NCI-H345 (cell line): ENCODE measurements around the gene IMPACT.

ENCODE experiments used
- DNase-seq: peaks from one replicate; lab custom pipeline; 2025; lab: John Stamatoyannopoulos, UW

Gene IMPACT

DNA sequence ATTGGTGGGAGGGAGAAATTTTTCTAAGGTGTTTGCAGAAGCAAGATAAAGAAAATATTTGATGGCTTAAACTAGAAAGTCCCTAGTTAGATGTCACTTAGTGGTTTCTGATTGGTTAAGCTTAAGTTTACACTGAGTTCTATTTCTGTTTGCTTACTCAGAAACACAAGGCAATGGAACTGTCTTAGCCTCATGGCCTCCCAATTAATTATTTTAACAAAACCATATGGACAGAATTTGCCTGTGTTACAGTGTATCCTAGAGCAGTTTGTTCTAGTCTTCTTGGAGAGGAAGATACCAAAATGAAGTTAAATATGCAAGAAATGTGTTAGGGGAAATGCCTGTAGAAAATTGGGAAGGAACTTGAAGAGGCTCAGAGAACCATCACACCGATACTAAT lies 4.6 kb upstream of the IMPACT start:
- no peak for DNase-seq

DNA sequence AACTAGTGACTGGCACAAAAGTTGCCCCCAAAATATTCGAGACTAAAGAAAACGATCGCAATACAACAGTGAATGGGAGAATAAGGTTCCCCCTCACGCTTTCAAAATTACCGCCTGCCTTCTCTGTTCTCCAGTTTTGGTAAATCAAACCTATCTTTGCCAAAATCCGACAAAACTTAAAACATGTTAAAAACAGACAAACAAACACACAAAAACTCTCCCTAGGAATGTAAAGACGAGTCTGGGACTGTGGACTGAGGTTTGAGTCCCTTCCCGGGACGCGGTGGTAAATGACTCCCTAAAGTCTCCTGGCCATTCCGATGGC lies 435 bp upstream of the IMPACT start:
- no peak for DNase-seq

DNA sequence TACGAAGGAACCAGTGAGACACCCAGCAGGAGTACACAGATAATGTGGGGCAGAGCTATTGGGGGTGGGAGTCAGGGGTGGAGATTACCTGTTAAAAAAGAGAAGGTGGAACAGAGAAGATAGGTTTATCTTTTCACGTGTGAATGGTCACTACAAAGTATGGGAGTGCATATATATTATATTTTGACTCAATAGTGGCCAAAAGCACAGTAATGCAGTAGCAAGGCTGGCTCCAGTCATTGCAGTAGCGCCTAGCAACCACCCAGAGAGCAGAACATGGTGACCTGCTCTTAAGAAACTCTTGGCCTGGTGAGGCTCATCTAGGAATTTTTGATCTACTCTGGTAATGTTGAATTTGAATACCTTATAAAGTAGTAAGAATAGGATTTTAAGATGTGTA lies 1.0 kb downstream of the IMPACT start:
- DNase-seq: no peak

DNA sequence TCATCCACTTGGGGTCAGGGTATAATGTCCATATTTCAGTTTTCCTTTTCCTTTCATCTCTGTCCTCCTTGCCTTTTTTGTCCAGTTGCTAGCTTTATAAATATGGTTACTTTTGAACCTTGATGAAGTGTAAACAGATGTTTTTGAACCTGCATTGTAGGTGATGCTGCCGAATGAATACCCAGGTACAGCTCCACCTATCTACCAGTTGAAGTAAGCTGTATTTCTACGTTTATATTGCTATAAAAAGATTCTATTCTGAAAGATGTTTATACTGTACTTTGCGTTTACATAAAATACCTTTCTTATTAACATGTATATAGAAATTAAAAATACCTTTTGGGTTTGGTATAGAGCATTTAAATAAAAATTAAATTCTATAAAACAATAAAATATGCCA lies 2.2 kb downstream of the IMPACT start:
- DNase-seq: no peak

DNA sequence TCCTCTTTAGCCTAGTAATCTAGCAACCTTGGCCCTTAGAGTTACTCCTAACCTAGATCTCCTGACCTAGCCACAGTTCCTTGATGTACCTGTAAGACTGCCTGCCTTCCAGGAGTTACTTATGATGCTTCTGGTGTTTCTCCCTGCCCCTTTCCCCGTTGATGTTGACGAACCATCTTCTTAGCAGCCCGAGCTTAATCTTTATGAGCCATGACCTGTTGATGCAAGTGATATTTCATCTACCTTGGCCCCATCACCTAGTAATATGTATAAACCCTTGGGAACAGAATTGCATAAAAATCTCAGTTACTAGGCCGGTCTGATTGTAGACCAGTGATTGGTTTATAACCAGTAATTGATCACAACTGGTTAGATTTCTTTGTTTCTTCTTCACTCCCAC lies 2.7 kb downstream of the IMPACT start:
- no peak for DNase-seq

- DNase-seq: no peak
These were observed 6.1 kb downstream of the IMPACT start for GRCh38 chr18:24432618-24433017.

GRCh38 chr18:24436939-24437338 lies 10.5 kb downstream of the IMPACT start:
- DNase-seq: no peak

- no peak for DNase-seq
These were observed 17.4 kb downstream of the IMPACT start for GRCh38 chr18:24443870-24444269.

GRCh38 chr18:24446453-24446852 lies 20.0 kb downstream of the IMPACT start:
- no peak for DNase-seq

- DNase-seq: no peak
These were observed 20.6 kb downstream of the IMPACT start for GRCh38 chr18:24446953-24447538.

DNA sequence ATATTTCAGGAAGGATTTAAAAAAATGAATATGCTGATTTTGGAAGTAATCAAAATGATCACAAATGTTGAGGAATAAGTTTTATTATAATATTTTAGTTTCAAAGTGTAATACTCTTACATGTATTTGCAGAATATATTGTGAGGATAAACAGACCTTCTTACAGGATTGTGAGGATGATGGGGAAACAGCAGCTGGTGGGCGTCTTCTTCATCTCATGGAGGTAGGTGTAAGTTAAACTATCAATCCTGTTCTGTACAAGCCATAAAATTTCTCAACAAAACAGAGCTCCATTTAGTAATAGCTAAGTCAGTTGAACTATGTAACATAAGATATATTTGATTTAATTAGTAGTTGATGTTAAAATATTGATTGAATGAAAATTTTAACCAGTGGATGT lies 21.5 kb downstream of the IMPACT start:
- no peak for DNase-seq

DNA sequence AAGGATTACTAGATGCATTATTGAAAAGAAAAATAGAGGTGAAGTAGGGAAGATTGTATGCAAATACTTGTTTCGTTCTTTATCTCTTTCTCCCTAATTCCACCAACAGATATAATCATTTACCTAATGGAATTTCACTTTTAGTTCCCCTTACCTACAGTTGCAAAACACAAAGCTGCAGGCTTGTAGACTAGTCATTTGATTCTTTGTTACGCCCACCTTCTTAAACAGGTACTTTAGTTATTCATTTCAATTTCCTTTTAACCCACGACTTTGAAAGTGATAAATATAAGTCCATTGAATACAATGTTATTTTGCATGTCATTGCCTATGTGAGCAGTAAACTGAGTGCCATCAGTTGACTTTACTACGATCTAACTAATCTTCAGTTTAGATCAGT lies 30.1 kb downstream of the IMPACT start:
- DNase-seq: no peak

GRCh38 chr18:24459772-24460171 lies 33.3 kb downstream of the IMPACT start:
- DNase-seq: no peak

GRCh38 chr18:24460388-24460787 lies 33.9 kb downstream of the IMPACT start, which contains the start of gene HRH4:
TSS of gene HRH4 (plus strand) at chr18:24460637. CDS start at chr18:24460729, 92 bp downstream.
- no peak for DNase-seq

- no peak for DNase-seq
These were observed 35.5 kb downstream of the IMPACT start for GRCh38 chr18:24461996-24462395.

DNA sequence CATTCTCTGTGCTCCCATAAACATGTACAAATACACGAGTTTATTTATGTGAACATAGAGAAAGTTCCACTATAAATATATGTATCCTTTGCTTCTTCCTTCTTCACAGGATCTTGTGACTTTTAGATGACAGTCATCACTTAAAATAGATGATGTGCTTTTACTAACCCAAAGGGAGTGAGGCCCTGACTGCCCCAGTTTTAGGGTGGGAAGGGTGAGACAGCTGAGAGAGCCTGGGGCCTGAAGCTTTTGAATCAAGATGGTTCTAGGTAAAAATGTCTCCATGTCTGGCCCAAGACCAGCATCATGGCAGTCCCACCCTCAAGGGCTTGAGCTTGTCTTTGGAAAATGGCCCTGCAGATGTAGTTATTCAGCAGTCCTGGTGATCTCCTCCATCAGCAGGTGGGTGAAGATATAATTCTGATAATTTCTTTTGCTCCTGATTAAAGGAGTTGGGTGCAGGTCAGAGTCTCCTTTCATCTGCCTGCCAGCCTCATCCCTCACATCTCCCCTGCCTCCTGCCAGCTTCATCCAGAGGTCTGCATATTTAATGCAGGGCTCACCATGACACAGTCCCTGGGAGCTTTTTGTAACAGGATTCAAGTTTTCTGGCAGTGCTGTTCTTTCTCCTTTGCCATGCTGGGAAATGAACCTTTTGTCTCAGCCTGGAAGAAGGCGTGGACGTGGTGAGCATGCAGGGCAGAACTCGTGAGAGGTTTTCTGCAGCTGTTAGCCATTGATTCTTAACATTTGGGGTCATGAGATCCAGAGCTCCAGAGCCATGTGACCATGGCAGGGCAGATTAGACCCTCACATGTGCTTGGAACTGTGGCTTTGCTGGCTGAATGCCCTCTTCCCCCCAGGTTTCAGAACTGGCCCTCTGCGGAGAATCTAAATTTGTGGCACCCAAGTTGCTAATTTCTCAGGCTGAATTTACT lies 36.6 kb downstream of the IMPACT start:
- no peak for DNase-seq

GRCh38 chr18:24465486-24465885 lies 39.0 kb downstream of the IMPACT start:
- DNase-seq: no peak

DNA sequence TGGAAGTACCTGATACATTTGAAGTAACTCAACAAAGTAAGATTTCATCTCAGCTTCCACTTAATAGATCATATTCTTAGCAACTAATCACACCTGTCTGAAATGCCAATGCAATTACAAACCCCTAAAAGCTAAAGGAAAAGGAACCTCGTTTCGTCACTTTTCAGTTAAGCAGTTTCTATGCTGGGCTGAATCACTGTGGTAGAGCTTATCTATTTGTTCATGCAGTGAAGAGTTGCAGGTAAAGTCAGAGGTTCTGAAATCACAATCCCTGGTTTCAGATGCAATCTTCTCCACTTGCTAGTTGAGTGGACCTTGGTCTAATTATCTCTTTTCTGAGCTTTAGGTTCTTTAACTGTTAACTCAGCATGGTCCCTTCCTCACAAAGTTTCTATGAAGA lies 40.3 kb downstream of the IMPACT start:
- no peak for DNase-seq

- peak; percentile 96 for DNase-seq
These were observed 43.6 kb downstream of the IMPACT start for GRCh38 chr18:24470022-24470618.

- no peak for DNase-seq
These were observed 44.3 kb downstream of the IMPACT start for GRCh38 chr18:24470805-24471204.

- DNase-seq: no peak
These were observed 46.1 kb downstream of the IMPACT start for GRCh38 chr18:24472591-24472990.

DNA sequence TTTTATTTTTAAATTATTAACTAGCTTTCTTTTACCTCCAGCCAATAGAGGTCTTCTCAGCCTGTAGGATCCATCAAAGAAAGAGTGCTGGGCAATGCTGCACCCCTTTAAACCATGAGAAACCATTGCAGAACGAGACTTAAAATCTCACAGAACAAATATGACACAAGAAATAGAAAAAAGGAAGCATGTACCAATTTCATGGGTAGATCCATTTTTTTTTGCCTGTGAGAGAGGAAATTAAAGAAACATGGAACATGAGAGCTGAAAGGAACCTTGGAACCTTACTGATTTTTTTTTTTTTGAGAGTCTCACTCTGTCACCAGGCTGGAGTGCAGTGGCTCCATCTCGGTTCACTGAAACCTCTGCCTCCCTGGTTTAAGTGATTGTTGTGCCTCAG lies 47.9 kb downstream of the IMPACT start:
- DNase-seq: no peak

- DNase-seq: no peak
These were observed 49.6 kb downstream of the IMPACT start for GRCh38 chr18:24475926-24476589.
